Keratinocyte (primary cell): ENCODE data around the gene DLG4. TPM values are rescaled to one million over a fixed set of nuclear protein-coding genes. Genes with fewer than 3 reads are reported as not detected.

Source experiments
- DNase-seq: peaks from one replicate; pipeline ENCODE4 v3.0.0-alpha.2; 2011; ENCODE audit warnings: low read depth, missing footprints, low spot score
- FAIRE-seq: peaks from 2 replicates; lab custom pipeline; 2011; peaks lifted over from hg19 to GRCh38; lab: Jason Lieb, UNC
- H2AFZ ChIP-seq: 2 replicates; pipeline ENCODE4 v1.6.0; 2012; ENCODE audit warnings: low read length, control low read depth, inconsistent platforms; ENCODE audit not compliant: control insufficient read depth
- H3K27ac ChIP-seq: 2 replicates; pipeline ENCODE4 v1.5.1; 2011; ENCODE audit warnings: low read length; ENCODE audit not compliant: control insufficient read depth, insufficient read depth
- H3K27me3 ChIP-seq: 3 replicates; pipeline ENCODE4 v1.6.0; 2011; ENCODE audit warnings: low read length; ENCODE audit not compliant: control insufficient read depth, insufficient read depth; ENCODE audit errors: extremely low read depth
- H3K36me3 ChIP-seq, 2 experiments: 2 replicates in 1 of 2; 3 replicates in 1 of 2; pipeline ENCODE4 v1.5.1; 2011; ENCODE audit warnings: low read length in 2 of 2, mild to moderate bottlenecking in 1 of 2; ENCODE audit not compliant: control insufficient read depth in 2 of 2, insufficient read depth in 2 of 2; ENCODE audit errors: extremely low read depth in 1 of 2
- H3K4me1 ChIP-seq: 3 replicates; pipeline ENCODE4 v1.5.1; 2011; ENCODE audit warnings: low read length; ENCODE audit not compliant: control insufficient read depth, insufficient read depth; ENCODE audit errors: extremely low read depth
- H3K4me2 ChIP-seq: 3 replicates; pipeline ENCODE4 v1.6.0; 2011; ENCODE audit warnings: low read depth, low read length; ENCODE audit not compliant: control insufficient read depth, insufficient read depth; ENCODE audit errors: extremely low read depth
- H3K4me3 ChIP-seq, 3 experiments: fragments of 200-600 bp in 1 of 3; sonication (generic) in 1 of 3; 2 replicates in 2 of 3; 3 replicates in 1 of 3; pipeline ENCODE4 v1.5.1; 2011 to 2016; ENCODE audit warnings: low read length in 3 of 3, mild to moderate bottlenecking in 3 of 3, control low read depth in 2 of 3, inconsistent platforms in 1 of 3, low read depth in 1 of 3, mixed read lengths in 1 of 3, mixed run types in 1 of 3, moderate library complexity in 1 of 3; ENCODE audit not compliant: control insufficient read depth in 2 of 3, insufficient read depth in 2 of 3; ENCODE audit errors: extremely low read depth in 1 of 3
- H3K79me2 ChIP-seq: 2 replicates; pipeline ENCODE4 v1.6.0; 2012; ENCODE audit warnings: low read length; ENCODE audit not compliant: control insufficient read depth, insufficient read depth
- H3K9ac ChIP-seq: 3 replicates; pipeline ENCODE4 v1.6.0; 2011; ENCODE audit warnings: low read length; ENCODE audit not compliant: control insufficient read depth, insufficient read depth; ENCODE audit errors: extremely low read depth
- H3K9me1 ChIP-seq: 3 replicates; pipeline ENCODE4 v1.6.0; 2011; ENCODE audit warnings: low read length; ENCODE audit not compliant: control insufficient read depth, insufficient read depth; ENCODE audit errors: extremely low read depth
- H3K9me3 ChIP-seq: 2 replicates; pipeline ENCODE4 v1.5.1; 2012; ENCODE audit warnings: low read depth, low read length; ENCODE audit not compliant: control insufficient read depth
- H4K20me1 ChIP-seq: 3 replicates; pipeline ENCODE4 v1.6.0; 2011; ENCODE audit warnings: low read length; ENCODE audit not compliant: control insufficient read depth, insufficient read depth; ENCODE audit errors: extremely low read depth
- EZH2 ChIP-seq: IDR thresholded peaks from one replicate; pipeline ENCODE4 v1.6.1; 2012; ENCODE audit warnings: inconsistent platforms, mild to moderate bottlenecking, low read length, moderate library complexity
- dilution Hi-C: fragments of 300-500 bp; cut with MboI; formaldehyde crosslinking; loops from one replicate; pipeline ENCODE4 v1.7.0; 2020; ENCODE audit warnings: low sequenced_read_pairs; ENCODE audit not compliant: extremely low pct_ligation_motif_present
- polyA plus RNA-seq, 5 experiments: library from polyadenylated mRNA; depleted of rRNA in 3 of 5; stranded (reverse) in 3 of 5; stranded (forward) in 1 of 5; unstranded in 1 of 5; fragments of >200 nt; gene quantifications; 1 replicate in 1 of 5; 2 replicates in 3 of 5; 3 replicates in 1 of 5; pipeline versions ENCODE4 v1.2.1 to v1.2.3, GENCODE V29; 2011 to 2012; ENCODE audit warnings: missing spikeins in 2 of 5, low read depth in 1 of 5, low replicate concordance in 1 of 5
- TF ChIP-seq, protein P1 (sequence below), 3 experiments: IDR thresholded peaks in 1 of 3; conservative IDR thresholded peaks in 1 of 3; optimal IDR thresholded peaks in 1 of 3; 2 replicates in 2 of 3; 3 replicates in 1 of 3; pipeline versions ENCODE3 to v1.5.1; 2011; ENCODE audit warnings: low read length in 3 of 3, mild to moderate bottlenecking in 3 of 3, moderate library complexity in 2 of 3, control low read depth in 1 of 3, inconsistent platforms in 1 of 3; ENCODE audit not compliant: insufficient read depth in 2 of 3; ENCODE audit errors: extremely low read depth in 1 of 3

The DLG4 gene
- polyA plus RNA-seq, 1 donor (not counting 4 experiments of a cell fraction or from before 2014, with no cell fraction given): 4.5 TPM

DNA sequence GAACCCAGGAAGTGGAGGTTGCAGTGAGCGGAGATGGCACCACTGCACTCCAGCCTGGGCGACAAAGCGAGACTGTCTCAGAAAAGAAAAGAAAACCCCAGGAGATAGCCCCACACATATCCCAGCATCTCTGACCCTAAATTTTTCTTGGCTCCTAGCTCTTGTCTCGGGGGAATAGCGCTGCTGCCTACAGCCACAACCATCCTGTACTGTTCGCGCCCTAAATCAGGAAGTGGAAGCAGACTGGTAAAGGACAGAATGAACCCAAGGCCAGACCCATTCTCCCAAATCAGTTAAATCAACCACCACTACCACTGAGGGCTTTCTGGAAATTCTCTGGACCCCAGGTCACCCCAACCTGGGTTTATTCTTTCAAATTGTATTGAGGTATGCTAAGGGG is 30.2 kb upstream of the DLG4 start:
- Histone ChIP-seq H3K9me1 (no peaks in the 10 kb centered on the region), H3K4me1 (peaks cover 18% of the 10 kb centered on the region), H4K20me1 (no peaks in the 10 kb centered on the region), H2AFZ (no peak overlapping the region), H3K27me3 (no peaks in the 10 kb centered on the region), H3K27ac (no peak overlapping the region), H3K4me3 (peak overlapping the region; percentile 80 to 94 (median 92)), H3K4me2 (peak overlapping the region; percentile 98), H3K36me3 (peaks cover 16 to 22% of the 10 kb centered on the region in 2 experiments), H3K79me2 (peaks cover 61% of the 10 kb centered on the region), H3K9ac (peak overlapping the region; percentile 94), H3K9me3 (no peaks in the 10 kb centered on the region)
- FAIRE-seq (no peak), DNase-seq (no peak)
- dilution Hi-C loops: no loop called here
- TF ChIP-seq, protein P1, sequence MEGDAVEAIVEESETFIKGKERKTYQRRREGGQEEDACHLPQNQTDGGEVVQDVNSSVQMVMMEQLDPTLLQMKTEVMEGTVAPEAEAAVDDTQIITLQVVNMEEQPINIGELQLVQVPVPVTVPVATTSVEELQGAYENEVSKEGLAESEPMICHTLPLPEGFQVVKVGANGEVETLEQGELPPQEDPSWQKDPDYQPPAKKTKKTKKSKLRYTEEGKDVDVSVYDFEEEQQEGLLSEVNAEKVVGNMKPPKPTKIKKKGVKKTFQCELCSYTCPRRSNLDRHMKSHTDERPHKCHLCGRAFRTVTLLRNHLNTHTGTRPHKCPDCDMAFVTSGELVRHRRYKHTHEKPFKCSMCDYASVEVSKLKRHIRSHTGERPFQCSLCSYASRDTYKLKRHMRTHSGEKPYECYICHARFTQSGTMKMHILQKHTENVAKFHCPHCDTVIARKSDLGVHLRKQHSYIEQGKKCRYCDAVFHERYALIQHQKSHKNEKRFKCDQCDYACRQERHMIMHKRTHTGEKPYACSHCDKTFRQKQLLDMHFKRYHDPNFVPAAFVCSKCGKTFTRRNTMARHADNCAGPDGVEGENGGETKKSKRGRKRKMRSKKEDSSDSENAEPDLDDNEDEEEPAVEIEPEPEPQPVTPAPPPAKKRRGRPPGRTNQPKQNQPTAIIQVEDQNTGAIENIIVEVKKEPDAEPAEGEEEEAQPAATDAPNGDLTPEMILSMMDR (optimal IDR thresholded peaks at IDR 0.05 in 1 of 3, IDR thresholded peaks at IDR 0.05 in 1 of 3, conservative IDR thresholded peaks at IDR 0.05 in 1 of 3; ENCODE audit: extremely low read depth in 1 of 3, insufficient read depth in 2 of 3, low read length in 3 of 3): no peak
- no peak for TF ChIP-seq EZH2

DNA sequence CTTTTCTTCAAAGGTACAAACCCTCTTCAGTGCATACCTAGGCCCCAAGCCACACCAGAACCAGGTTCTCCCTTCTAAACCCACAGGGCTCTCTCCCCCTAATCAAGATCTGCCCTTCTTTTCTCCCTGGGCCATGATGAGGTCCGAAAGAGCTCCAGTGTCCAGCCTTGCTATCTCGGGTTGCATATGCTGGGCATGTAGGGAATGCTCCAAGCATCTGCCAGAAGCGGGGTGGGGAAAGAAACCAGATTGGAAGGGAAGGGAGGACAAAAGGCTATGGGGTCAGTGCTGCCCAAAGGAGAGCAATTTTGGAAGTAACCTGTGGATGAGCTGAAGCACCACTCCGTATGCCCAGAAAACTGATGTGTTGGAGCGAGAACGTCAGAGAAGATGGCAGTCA is 29.6 kb upstream of the DLG4 start:
- no peak overlapping the region for H3K27ac ChIP-seq
- no peaks in the 10 kb centered on the region for H4K20me1 ChIP-seq
- H3K9me1 ChIP-seq: no peaks in the 10 kb centered on the region
- no peak overlapping the region for H2AFZ ChIP-seq
- DNase-seq: no peak
- TF ChIP-seq EZH2: no peak
- TF ChIP-seq, protein P1 (optimal IDR thresholded peaks at IDR 0.05 in 1 of 3, IDR thresholded peaks at IDR 0.05 in 1 of 3, conservative IDR thresholded peaks at IDR 0.05 in 1 of 3; ENCODE audit: extremely low read depth in 1 of 3, insufficient read depth in 2 of 3, low read length in 3 of 3): no peak
- peak overlapping the region in 1 of 3 experiments; percentile 17 for H3K4me3 ChIP-seq
- H3K9ac ChIP-seq: no peak overlapping the region
- no peaks in the 10 kb centered on the region for H3K27me3 ChIP-seq
- H3K4me1 ChIP-seq: peaks cover 18% of the 10 kb centered on the region
- peaks cover 60% of the 10 kb centered on the region for H3K79me2 ChIP-seq
- FAIRE-seq: no peak
- dilution Hi-C loops: no loop called here
- peaks cover 15 to 20% of the 10 kb centered on the region in 2 experiments for H3K36me3 ChIP-seq
- peak overlapping the region; percentile 31 for H3K4me2 ChIP-seq
- H3K9me3 ChIP-seq: no peaks in the 10 kb centered on the region
